ENCODE measurements around the gene ISG20L2.
A peak's percentile ranks its signal among the peaks of the same experiment; 100 is the strongest.

ISG20L2 gene

DNA sequence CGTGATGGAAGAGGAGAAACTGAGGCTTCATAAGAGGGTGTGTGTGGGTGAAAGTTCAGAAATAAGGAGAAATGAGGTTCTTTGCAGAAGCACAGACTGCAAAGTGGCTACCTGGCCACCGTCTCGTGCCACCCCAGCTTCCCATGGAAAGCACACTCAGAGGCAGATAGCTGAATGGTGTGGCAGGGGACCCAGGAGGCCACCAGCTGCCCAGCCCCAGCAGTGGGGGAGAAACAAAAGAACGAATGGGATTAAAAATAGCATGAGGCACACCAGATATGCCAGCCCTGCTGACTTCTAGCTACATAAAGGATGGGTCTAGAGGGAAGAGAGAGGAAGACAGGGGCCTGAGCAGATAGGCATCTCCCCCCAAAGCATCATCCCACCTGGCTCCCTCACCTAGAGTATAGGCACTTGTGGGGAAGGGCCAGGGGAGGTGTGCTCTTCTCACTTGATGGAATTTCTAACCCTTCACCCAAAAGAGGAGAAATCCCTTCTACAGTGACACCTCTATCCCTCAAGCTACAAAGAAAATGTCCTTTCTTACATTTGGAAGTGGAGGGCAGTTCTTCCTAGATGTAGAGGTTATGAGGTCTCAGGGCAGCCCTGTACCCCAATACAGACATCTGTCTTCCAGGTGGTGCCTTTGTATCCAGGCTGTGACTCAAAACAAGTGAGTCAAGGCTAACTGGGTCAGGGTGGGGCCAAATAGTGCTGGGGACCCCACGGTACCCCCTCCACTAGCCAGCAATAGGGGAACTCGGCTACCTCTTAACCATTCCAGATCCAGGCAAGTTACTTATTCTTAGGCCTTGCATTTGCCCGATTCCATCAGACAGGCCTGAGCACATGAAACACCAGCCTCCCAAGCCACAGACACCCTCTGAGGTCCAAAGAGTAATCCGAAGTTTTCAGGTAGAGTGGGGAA lies 19.4 kb upstream of the ISG20L2 start:
- H3K4me3 ChIP-seq (ENCODE audit: low read depth, low read length), result peak overlapping the region; percentile 80
- TF ChIP-seq CTCF (IDR thresholded peaks at IDR 0.05; ENCODE audit: borderline replicate concordance, insufficient read depth, low read depth, low read length), result no peak

DNA sequence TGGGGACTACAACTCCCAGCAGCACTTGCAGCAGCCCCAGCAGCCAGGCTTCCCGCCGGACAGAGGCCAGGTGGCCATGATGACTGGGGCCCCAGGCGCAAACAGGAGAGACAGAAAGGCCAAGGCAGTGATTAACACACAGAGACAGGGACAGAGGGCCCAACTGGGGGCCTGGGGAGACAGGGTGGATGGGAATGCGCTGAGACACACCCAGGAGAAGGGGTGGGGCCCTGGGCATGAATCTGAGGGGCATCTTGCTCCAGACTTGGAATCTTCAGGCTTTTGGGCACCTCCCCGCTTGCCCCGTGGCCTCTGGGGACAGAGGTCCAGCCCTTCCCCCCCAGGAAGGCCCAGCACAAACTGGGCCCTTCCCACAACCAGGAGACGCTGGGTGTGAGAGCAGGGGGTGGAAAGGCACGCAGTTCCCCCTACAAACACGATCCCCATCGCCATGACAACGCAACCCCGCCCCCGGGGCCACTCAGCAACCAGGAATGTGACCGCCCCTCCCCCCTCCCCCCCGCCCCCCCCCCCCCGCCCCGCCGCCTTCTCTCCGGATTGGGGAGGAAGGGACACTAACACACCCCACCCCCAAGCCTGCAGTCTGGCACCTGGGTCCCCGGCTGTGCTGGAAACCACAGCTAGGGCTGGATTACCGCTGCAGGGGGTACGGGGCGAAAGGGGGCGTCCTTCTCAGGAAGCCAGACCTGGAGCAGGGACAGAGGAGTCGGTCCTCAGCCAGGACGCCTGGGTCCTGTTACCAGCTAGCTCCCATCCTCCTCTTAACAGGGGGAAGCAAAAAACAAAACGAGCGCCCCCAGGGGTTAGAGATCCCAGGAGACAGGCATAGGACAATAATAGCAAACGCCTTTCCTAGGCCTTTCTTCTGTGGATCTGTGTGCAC lies 18.4 kb upstream of the ISG20L2 start:
- TF ChIP-seq CTCF (IDR thresholded peaks at IDR 0.05; ENCODE audit: borderline replicate concordance, insufficient read depth, low read depth, low read length), result no peak

DNA sequence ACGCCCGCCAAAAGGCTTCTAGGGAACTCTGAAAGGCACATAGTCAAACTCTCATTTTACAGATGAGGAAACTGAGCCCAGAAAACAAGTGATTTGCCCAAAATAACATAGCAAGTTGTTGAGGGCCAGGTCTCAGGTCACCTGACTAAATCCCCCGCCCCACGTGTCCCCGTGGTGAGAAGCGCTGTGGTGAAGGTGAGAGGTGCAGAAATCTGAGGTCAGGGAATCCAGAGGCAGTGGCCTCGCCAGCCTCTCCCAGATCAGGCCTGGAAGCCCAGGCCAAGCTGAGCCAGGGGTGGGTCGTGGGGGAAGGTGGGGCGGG lies 17.8 kb upstream of the ISG20L2 start:
- H3K4me3 ChIP-seq (ENCODE audit: low read depth, low read length), result no peak overlapping the region
- no peak for TF ChIP-seq CTCF (IDR thresholded peaks at IDR 0.05; ENCODE audit: borderline replicate concordance, insufficient read depth, low read depth, low read length)

More for the DNA sequence above, 18.4 kb upstream of the ISG20L2 start:
- H3K4me3 ChIP-seq (ENCODE audit: low read depth, low read length), result peak overlapping the region; percentile 80

DNA sequence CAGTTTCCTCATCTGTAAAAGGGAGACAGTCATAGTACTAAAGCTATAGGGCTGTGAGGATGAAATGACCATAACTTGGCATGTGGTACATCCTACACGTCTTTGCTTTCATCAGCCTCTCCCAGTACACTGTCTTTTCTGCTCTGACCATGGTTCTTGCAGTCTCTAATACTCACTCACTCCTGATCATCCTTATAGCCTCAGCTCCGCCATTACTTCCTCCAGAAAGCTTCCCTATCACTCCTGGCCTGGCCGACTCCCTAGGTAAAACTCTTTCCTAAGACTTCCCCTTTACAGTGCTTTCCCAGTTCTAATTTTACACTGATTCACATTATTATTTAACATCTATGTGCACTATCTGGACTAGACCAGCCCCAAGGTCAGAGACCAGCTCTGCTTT lies 17.3 kb upstream of the ISG20L2 start:
- TF ChIP-seq CTCF (IDR thresholded peaks at IDR 0.05; ENCODE audit: borderline replicate concordance, insufficient read depth, low read depth, low read length), result no peak
- H3K4me3 ChIP-seq (ENCODE audit: low read depth, low read length), result no peak overlapping the region

- no peak overlapping the region for H3K4me3 ChIP-seq (ENCODE audit: low read depth, low read length)
- TF ChIP-seq CTCF (IDR thresholded peaks at IDR 0.05; ENCODE audit: borderline replicate concordance, insufficient read depth, low read depth, low read length), result no peak
These were observed 16.3 kb upstream of the ISG20L2 start for GRCh38 chr1:156744786-156745419.

DNA sequence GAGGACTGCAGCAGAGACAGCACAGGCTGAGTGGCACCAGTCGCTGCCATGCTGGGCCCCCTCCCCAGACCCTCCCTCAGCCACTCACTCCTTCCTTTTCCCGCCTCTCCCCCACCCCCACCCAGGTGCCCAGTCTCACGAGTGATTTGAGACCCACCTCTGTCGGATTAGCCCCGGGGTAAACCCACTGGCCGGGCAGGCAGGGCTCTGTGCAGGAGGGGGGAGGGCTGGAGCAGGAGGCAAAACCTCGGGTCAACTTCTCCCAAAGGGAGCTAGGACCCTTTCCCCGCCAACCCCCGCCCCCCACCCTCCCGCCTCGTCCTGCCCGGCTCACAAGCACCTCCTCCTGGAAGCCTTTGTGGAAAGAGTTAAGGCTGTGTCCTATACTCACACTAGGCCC lies 15.8 kb upstream of the ISG20L2 start:
- H3K4me3 ChIP-seq (ENCODE audit: low read depth, low read length), result no peak overlapping the region
- no peak for TF ChIP-seq CTCF (IDR thresholded peaks at IDR 0.05; ENCODE audit: borderline replicate concordance, insufficient read depth, low read depth, low read length)

Data from GM12875 (cell line).